Upper lobe of left lung (tissue), 6 donors: ENCODE data around the gene INPP5J. TPM values are rescaled to one million over a fixed set of nuclear protein-coding genes. Genes with fewer than 3 reads are reported as not detected.

Experiments
- ATAC-seq, 2 donors: fragments of 200-7000 bp; cut with Tn5 transposase; one replicate each; pipeline ENCODE4 v1.9.1; 2022; ENCODE audit warnings: mild to moderate bottlenecking in 2 of 2, moderate library complexity in 2 of 2; ENCODE audit not compliant: low FRiP score in 2 of 2
- DNase-seq, 2 donors: peaks; one replicate each; pipeline ENCODE4 v3.0.0-alpha.2; 2019 to 2020
- H3K27ac ChIP-seq, 4 donors: fragments of 200-600 bp; sonication (generic); one replicate each; pipeline ENCODE4 v1.5.1; 2016 to 2019
- H3K27me3 ChIP-seq, 4 donors: fragments of 200-600 bp; sonication (generic); one replicate each; pipeline ENCODE4 v1.5.1; 2017 to 2019
- H3K36me3 ChIP-seq, 4 donors: fragments of 200-600 bp; sonication (generic); one replicate each; pipeline ENCODE4 v1.5.1; 2016 to 2019
- H3K4me1 ChIP-seq, 4 donors: fragments of 200-600 bp; sonication (generic); one replicate each; pipeline ENCODE4 v1.5.1; 2018 to 2019
- H3K4me3 ChIP-seq, 4 donors: fragments of 200-600 bp; sonication (generic); one replicate each; pipeline ENCODE4 v1.5.1; 2017 to 2019; ENCODE audit warnings: mild to moderate bottlenecking in 2 of 4, moderate library complexity in 1 of 4
- H3K9me3 ChIP-seq, 4 donors: fragments of 200-600 bp; sonication (generic); one replicate each; pipeline ENCODE4 v1.5.1; 2018 to 2019
- CTCF ChIP-seq, 6 experiments: fragments of 450-650 bp in 4 of 6; fragments of 200-600 bp in 2 of 6; sonication (generic) in 2 of 6; IDR thresholded peaks; one replicate each; pipeline ENCODE4 v1.5.1; 2016 to 2019; ENCODE audit warnings: antibody characterized with exemption in 6 of 6
- EP300 ChIP-seq, 4 donors: sonication (generic); formaldehyde crosslinking; IDR thresholded peaks; one replicate each; pipeline ENCODE4 v1.5.1; 2017; ENCODE audit warnings: antibody characterized with exemption in 4 of 4, control low read depth in 2 of 4
- POLR2A ChIP-seq, 4 donors: fragments of 450-650 bp; IDR thresholded peaks; one replicate each; pipeline ENCODE4 v1.5.1; 2016 to 2017; ENCODE audit warnings: antibody characterized with exemption in 4 of 4, mild to moderate bottlenecking in 2 of 4
- POLR2AphosphoS5 ChIP-seq, 2 donors: sonication (generic); formaldehyde crosslinking; IDR thresholded peaks; one replicate each; pipeline ENCODE4 v1.5.1; 2017; ENCODE audit warnings: antibody characterized with exemption in 2 of 2
- WGBS, 2 donors: methylation state at CpG; one replicate each; pipeline ENCODE4 v1.1.5; 2017 to 2018; 5-methylcytosine and 5-hydroxymethylcytosine counted together
- total RNA-seq, 6 donors: library from RNA; depleted of rRNA in 4 of 6; stranded (reverse); fragments of >200 nt in 4 of 6; gene quantifications; one replicate each; pipeline versions ENCODE4 v1.1.0 to v1.2.1, GENCODE V29; 2016 to 2021
- donor health status: DM: no; HTN: no; CAD: no; lungs with moderate emphysema.
- donor health status: DM: no; HTN: yes; CAD: no; lungs with severe emphysema.

The INPP5J gene
- total RNA-seq, 6 donors from 2014 or later, result 3.0 to 28.3 (median 6.2) TPM

DNA sequence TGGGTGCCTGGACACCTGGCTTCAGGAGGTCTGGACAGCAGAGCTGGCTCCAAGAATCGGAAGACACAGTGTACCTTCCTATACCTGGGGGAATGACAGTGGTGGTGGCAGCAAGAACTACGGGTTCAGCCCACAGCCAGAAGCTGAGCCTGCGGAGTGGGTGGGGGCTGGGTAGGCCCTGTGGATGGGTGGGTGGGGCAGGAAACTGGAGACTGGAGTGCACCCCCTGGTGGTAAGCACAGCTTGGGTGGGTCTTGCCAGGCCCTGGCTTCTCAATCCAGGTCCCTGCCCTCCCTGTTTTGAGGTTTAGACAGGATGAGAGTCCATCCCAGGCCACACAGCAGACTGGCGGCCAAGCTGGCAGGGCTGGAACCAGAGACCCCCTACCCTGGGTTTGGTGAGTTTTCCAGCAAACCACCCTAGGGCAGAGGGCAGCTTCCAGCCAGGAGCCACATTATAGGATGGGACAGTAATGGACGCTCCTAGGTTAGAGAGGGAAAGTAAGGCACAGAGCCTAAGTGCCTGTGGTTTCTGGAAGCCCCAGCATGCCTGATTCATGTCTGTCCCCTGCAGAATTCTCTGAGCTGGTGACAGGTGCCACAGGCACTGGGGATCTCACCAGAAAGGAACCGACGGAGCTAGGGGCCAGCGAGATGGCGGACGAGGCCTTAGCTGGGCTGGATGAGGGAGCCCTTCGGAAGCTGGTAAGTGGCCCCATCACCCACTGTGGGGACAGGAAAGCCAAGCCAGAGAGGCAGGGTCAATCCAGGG, 40.0 kb upstream of the INPP5J start:
- Histone ChIP-seq H3K4me1 (peaks cover 45 to 70% (median 50%) of the 10 kb centered on the region in 4 donors), H3K27me3 (no peaks in the 10 kb centered on the region), H3K27ac (peak overlapping the region; percentile 79 to 96 (median 90)), H3K4me3 (peak overlapping the region; percentile 38 to 93 (median 71)), H3K36me3 (peaks cover 0 to 6% (median 1%) of the 10 kb centered on the region in 4 donors), H3K9me3 (no peaks in the 10 kb centered on the region)
- ATAC-seq (peak in 1 of 2 donors; percentile 24), DNase-seq (peak in 1 of 2 donors; percentile 58)
- 74 to 83% methylated on average over 7 to 11 of the region's 11 CpGs for WGBS, 2 donors
- TF ChIP-seq EP300 (IDR thresholded peaks at IDR 0.05), result no peak
- TF ChIP-seq CTCF (IDR thresholded peaks at IDR 0.05), result peak; percentile 27 to 72 (median 61)
- TF ChIP-seq POLR2A (IDR thresholded peaks at IDR 0.05), result no peak
- TF ChIP-seq POLR2AphosphoS5 (IDR thresholded peaks at IDR 0.05), result peak in 1 of 2 donors; percentile 48

GRCh38 chr22:31083377-31083768, 39.4 kb upstream of the INPP5J start:
- peak overlapping the region in 3 of 4 donors; percentile 52 to 93 (median 90) for H3K4me3 ChIP-seq
- DNase-seq (no peak), ATAC-seq (no peak)
- no peak for TF ChIP-seq CTCF (IDR thresholded peaks at IDR 0.05)
- TF ChIP-seq POLR2A (IDR thresholded peaks at IDR 0.05), result no peak
- H3K9me3 ChIP-seq, result no peaks in the 10 kb centered on the region
- H3K4me1 ChIP-seq, result peaks cover 45 to 68% (median 50%) of the 10 kb centered on the region in 4 donors
- peaks cover 0 to 12% (median 5%) of the 10 kb centered on the region in 4 donors for H3K36me3 ChIP-seq
- peak overlapping the region; percentile 89 to 96 (median 91) for H3K27ac ChIP-seq
- WGBS, 2 donors, result 79% methylated on average over 3 of the region's 3 CpGs; no CpG with 5 or more reads in 1 of the 2 donors
- no peaks in the 10 kb centered on the region for H3K27me3 ChIP-seq

DNA sequence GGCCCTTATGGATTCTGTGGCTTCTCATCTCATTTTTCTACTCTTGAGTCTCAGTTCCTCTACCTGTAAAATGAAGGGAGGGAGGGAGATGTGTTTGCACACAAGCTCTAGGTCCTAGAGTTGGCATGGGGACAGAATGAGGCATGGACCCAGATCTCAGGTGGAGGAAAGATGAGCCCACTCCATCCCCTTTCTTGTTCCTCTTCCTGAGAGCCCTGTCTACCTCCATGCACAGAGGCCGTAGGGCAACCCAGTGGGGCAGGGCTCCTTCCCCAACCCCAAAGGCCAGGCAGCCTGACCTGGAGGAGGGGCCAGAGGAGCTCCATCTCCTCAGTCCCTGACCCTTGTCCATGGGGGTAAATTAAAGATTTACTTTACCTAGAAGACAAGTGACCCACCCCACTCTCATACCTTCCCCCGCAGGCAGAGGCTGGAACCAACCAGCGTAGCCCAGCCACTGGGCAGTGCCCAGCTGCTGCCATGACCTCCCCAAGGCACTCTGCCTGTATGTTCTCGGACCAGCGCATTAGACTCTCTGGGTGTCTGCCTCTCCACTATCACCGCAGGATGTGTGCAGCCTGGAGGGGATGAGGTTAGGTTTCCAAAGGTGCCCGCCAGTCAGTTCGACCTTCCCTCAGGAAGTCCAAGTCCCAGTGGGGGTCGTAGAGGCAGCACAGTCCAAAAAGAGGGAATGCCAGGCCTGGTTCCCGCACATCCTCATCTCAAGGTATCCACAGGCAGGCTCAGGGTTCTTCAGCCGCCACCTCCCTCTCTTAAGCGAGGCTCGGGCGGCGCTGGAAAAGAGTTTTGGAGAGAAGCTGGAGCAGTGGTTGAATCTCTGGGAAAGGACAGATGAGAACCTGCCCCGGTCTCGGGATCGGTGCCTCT, 38.6 kb upstream of the INPP5J start:
- H3K27ac ChIP-seq, result peak overlapping the region; percentile 90 to 97 (median 94)
- peaks cover 0 to 20% (median 13%) of the 10 kb centered on the region in 4 donors for H3K36me3 ChIP-seq
- TF ChIP-seq POLR2AphosphoS5 (IDR thresholded peaks at IDR 0.05) (no peak), POLR2A (IDR thresholded peaks at IDR 0.05) (no peak), EP300 (IDR thresholded peaks at IDR 0.05) (no peak), CTCF (IDR thresholded peaks at IDR 0.05) (no peak)
- peak in 1 of 2 donors; percentile 0 for ATAC-seq
- H3K4me3 ChIP-seq, result peak overlapping the region; percentile 68 to 93 (median 86)
- no peaks in the 10 kb centered on the region for H3K27me3 ChIP-seq
- DNase-seq, result no peak
- H3K4me1 ChIP-seq, result peaks cover 43 to 60% (median 47%) of the 10 kb centered on the region in 4 donors
- 18% methylated on average over 11 to 18 of the region's 18 CpGs for WGBS, 2 donors
- no peaks in the 10 kb centered on the region for H3K9me3 ChIP-seq

DNA sequence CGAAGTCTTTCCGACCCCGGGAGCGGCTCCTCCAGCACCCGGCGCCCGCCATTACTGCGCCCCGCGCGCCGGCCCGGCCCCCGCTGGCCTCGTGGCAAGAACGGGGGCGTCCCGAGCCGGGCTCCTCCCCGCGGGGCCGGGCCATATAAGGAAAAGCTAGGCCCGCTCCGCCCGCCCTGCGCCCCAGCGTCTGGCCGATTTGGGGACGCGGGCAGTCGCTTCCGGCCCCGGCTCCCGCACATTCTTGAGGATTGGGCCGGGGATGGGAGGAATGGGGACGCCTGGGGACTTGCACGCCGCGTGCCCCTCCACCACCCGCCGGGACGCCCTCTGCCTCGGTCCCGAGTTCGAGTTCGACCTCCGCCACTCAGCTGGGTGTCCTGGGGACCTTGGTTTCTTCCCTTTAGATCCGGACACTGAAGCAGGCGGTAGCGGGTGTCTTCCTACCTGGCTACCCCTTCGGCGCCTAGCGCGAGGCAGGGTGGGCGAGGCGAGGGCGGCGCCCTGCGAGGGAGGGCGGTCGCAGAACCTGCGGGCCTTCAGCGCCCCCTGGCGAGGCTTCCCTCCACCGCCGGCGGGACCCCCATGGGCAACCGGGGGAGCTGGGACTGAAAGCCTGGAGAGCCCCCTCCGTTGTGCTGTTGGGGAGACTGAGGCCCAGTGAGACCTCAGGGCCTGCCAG, 37.8 kb upstream of the INPP5J start:
- Histone ChIP-seq H3K9me3 (no peaks in the 10 kb centered on the region), H3K27ac (peak overlapping the region; percentile 90 to 97 (median 94)), H3K36me3 (peaks cover 0 to 28% (median 17%) of the 10 kb centered on the region in 4 donors), H3K27me3 (no peaks in the 10 kb centered on the region), H3K4me1 (peaks cover 41 to 60% (median 48%) of the 10 kb centered on the region in 4 donors), H3K4me3 (peak overlapping the region; percentile 68 to 93 (median 86))
- peak; percentile 94 to 98 for DNase-seq
- TF ChIP-seq EP300 (IDR thresholded peaks at IDR 0.05) (no peak), CTCF (IDR thresholded peaks at IDR 0.05) (peak; percentile 89 to 95 (median 94)), POLR2A (IDR thresholded peaks at IDR 0.05) (peak in 3 of 4 donors; percentile 62 to 81 (median 64)), POLR2AphosphoS5 (IDR thresholded peaks at IDR 0.05) (peak; percentile 52 to 55)
- ATAC-seq, result peak; percentile 80 to 92
- 1 to 2% methylated on average over 12 to 32 of the region's 69 CpGs for WGBS, 2 donors
